Osteocyte (in vitro differentiated cells): Measurements from ENCODE around the gene SHANK1. TPM values are rescaled to one million over a fixed set of nuclear protein-coding genes. Genes with fewer than 3 reads are reported as not detected.

Experiments used
- DNase-seq: peaks from one replicate; pipeline ENCODE4 v3.0.0; 2021; ENCODE audit warnings: mixed read lengths; ENCODE audit not compliant: unreplicated experiment; ENCODE audit errors: extremely low spot score
- H3K27ac Mint-ChIP-seq: one replicate; pipeline ENCODE4 v1.8.0; 2021; ENCODE audit warnings: mild to moderate bottlenecking, mixed read lengths; ENCODE audit not compliant: unreplicated experiment
- H3K27me3 Mint-ChIP-seq: one replicate; pipeline ENCODE4 v1.8.0; 2021; ENCODE audit warnings: mixed read lengths; ENCODE audit not compliant: unreplicated experiment
- H3K36me3 Mint-ChIP-seq: one replicate; pipeline ENCODE4 v1.8.0; 2021; ENCODE audit warnings: mixed read lengths; ENCODE audit not compliant: unreplicated experiment
- H3K4me1 Mint-ChIP-seq: one replicate; pipeline ENCODE4 v1.8.0; 2021; ENCODE audit warnings: mixed read lengths; ENCODE audit not compliant: unreplicated experiment
- H3K4me3 Mint-ChIP-seq: one replicate; pipeline ENCODE4 v1.8.0; 2021; ENCODE audit warnings: mild to moderate bottlenecking, moderate library complexity, mixed read lengths; ENCODE audit not compliant: unreplicated experiment
- H3K9me3 Mint-ChIP-seq: one replicate; pipeline ENCODE4 v1.8.0; 2021; ENCODE audit warnings: mixed read lengths; ENCODE audit not compliant: unreplicated experiment
- total RNA-seq: library from RNA; stranded (reverse); gene quantifications from 2 replicates; pipeline ENCODE4 v1.2.1, GENCODE V29; 2021
- TF ChIP-seq, protein P1 (sequence below): fragments of 200-600 bp; sonication (generic); IDR thresholded peaks from 2 replicates; pipeline ENCODE4 v1.5.0; 2021; ENCODE audit warnings: antibody characterized with exemption, mild to moderate bottlenecking, moderate library complexity

SHANK1 gene
- total RNA-seq, 1 donor from 2014 or later, result 0.40 TPM

DNA sequence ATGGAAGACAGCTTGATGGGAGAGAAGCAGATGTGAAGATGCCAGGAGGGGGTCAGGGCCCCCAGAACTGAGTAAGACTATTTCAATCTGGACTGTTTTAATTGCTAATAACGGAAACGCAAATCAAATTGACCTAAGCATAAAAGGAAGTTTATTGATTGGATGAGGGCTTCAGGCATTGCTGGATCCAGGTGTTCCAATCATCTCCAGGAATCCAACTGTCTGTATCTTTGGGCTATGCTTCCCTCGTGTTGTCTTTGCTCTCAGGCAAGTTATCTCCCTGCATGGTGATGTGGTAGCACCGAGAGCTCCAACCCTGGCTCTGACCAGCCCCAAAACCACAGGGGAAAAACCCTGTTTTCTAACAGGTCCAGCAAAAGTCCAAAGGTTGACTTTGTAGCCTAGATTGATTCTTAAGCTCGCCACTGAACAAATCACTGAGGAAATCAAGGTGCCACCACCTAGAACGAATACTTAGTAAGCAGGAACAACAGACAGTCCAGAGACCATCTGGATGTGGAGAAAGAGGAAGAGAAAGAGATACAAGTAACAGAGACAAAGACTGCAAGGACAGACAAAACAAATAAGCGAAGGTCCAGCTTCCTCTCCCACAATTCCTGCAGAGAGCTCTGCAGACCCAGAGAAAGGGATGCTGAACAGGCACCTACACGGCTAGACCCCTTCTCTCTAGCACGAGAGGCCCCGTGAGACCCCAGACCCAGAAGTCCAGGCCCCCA, 71.6 kb downstream of the SHANK1 start:
- H3K27ac Mint-ChIP-seq, result no peak overlapping the region
- H3K4me3 Mint-ChIP-seq, result no peak overlapping the region
- TF ChIP-seq, protein P1, sequence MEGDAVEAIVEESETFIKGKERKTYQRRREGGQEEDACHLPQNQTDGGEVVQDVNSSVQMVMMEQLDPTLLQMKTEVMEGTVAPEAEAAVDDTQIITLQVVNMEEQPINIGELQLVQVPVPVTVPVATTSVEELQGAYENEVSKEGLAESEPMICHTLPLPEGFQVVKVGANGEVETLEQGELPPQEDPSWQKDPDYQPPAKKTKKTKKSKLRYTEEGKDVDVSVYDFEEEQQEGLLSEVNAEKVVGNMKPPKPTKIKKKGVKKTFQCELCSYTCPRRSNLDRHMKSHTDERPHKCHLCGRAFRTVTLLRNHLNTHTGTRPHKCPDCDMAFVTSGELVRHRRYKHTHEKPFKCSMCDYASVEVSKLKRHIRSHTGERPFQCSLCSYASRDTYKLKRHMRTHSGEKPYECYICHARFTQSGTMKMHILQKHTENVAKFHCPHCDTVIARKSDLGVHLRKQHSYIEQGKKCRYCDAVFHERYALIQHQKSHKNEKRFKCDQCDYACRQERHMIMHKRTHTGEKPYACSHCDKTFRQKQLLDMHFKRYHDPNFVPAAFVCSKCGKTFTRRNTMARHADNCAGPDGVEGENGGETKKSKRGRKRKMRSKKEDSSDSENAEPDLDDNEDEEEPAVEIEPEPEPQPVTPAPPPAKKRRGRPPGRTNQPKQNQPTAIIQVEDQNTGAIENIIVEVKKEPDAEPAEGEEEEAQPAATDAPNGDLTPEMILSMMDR, result no peak
- H3K36me3 Mint-ChIP-seq, result no peaks in the 10 kb centered on the region
- no peak for DNase-seq
- H3K27me3 Mint-ChIP-seq, result no peaks in the 10 kb centered on the region
- no peaks in the 10 kb centered on the region for H3K9me3 Mint-ChIP-seq
- no peaks in the 10 kb centered on the region for H3K4me1 Mint-ChIP-seq

DNA sequence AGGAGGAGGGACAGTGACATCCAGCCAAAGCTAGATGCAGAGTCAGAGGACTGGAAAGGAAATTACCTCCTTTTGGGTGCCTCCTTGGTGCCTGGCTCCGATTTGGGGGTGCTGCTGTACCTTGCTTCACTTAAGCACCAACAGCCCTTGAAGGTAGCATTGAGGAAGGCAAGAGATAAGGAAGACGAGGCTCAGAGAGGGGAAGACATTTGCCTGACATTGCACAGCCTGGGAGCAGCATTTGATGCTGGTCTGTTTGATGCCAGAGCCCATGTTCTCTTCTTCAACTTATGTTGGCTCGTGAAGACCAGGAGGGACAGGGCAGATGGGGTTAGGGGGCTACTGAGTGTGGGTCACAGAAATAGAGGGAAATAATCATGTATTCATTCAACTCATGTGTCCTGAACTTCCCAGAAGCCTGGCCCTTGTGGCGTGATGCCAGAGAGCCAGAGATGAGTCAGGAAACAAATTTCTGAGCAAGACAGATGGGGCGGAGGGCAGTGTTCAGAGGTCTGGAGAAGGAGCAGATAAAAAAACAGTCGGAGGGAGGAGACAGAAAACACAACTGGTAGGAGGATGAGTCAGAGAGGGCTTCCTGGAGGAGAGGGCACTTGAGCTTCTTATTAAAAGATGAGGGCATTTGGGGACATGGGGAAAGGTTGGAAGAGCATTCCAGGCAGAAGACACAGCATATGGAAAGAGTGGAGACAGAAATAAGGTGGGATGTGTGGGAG, 73.4 kb downstream of the SHANK1 start:
- Mint-ChIP-seq H3K4me3 (no peak overlapping the region), H3K27me3 (no peaks in the 10 kb centered on the region), H3K4me1 (no peaks in the 10 kb centered on the region), H3K27ac (no peak overlapping the region), H3K9me3 (no peaks in the 10 kb centered on the region), H3K36me3 (no peaks in the 10 kb centered on the region)
- no peak for DNase-seq
- TF ChIP-seq, protein P1, result no peak

DNA sequence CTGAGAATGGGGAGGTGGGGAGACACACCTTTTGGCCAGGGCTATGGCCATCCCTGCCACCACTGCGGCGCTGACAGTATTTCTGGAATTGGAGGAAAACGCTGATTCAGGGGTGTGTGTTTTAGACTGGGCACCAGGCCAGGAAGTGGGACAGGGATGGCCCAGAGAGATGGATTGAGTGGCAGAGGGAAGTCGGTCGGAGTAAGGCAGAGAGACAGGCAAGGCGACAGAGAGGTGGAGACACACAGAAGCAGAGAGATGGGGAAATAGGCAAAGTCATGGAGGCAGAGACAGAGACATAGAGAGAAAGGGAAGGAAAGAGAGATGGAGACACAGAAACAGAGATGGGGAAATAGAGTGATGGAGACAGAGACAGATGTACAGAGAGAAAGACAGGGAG, 74.5 kb downstream of the SHANK1 start:
- TF ChIP-seq, protein P1, result no peak
- H3K9me3 Mint-ChIP-seq, result no peaks in the 10 kb centered on the region
- H3K27me3 Mint-ChIP-seq, result peaks cover 3% of the 10 kb centered on the region

DNA sequence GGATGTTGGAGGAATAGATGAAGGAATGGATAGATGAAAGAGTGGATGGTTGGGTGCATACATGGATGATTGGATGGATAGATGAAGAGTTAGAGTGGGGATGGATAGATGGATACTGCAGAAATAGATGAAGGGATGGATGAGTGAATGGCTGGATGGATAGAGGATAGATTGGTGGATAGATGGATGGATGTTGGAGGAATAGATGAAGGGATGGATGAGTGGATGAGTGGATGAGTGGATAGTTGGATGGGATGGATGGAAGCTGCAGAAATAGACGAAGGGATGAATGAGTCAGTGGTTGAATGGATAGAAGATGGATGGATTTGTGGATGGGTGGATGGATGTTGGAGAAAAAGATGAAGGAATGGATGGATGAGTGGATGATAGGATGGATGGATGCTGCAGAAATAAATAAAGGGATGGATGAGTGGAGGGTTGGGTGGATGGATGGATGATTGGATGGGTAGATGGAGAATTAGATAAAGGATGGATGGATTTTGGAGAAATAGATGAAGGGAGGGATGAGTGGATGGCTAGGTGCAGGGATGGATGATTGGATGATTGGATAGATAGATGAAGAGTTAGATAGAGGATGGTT, 75.2 kb downstream of the SHANK1 start:
- H3K27me3 Mint-ChIP-seq, result peaks cover 4% of the 10 kb centered on the region
- TF ChIP-seq, protein P1, result no peak
- H3K27ac Mint-ChIP-seq, result no peak overlapping the region
- H3K4me3 Mint-ChIP-seq, result no peak overlapping the region
- no peaks in the 10 kb centered on the region for H3K36me3 Mint-ChIP-seq
- no peak for DNase-seq
- H3K4me1 Mint-ChIP-seq, result no peaks in the 10 kb centered on the region
- H3K9me3 Mint-ChIP-seq, result no peaks in the 10 kb centered on the region

More for the DNA sequence above, 74.5 kb downstream of the SHANK1 start:
- no peaks in the 10 kb centered on the region for H3K36me3 Mint-ChIP-seq
- no peak overlapping the region for H3K4me3 Mint-ChIP-seq
- no peak for DNase-seq
- H3K27ac Mint-ChIP-seq, result no peak overlapping the region
- no peaks in the 10 kb centered on the region for H3K4me1 Mint-ChIP-seq

DNA sequence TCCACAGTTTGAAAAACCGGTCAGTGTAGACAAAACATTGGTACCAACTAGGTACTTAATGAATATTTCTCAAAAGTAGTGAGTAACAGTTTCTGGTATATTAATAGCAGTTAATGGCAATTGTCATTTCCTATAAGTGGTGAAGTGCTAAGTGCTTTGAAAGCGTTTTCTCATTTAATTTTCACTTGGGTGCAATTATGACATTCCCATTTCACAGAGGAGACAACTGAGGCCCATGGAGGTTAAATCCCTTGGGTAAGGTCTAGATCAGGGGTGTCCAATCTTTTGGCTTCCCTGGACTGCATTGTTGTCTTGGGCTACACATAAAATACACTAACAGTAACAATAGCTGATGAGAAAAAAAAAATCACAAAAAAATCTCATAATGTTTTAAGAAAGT, 79.2 kb downstream of the SHANK1 start:
- Mint-ChIP-seq H3K36me3 (no peaks in the 10 kb centered on the region), H3K9me3 (no peaks in the 10 kb centered on the region), H3K27ac (no peak overlapping the region), H3K4me1 (peaks cover 2% of the 10 kb centered on the region), H3K27me3 (peaks cover 24% of the 10 kb centered on the region), H3K4me3 (no peak overlapping the region)
- TF ChIP-seq, protein P1, result no peak
- DNase-seq, result no peak
